ENCODE results near the gene ANKFN1.

- TF ChIP-seq CTCF (IDR thresholded peaks at IDR 0.05; ENCODE audit: insufficient read depth, low read length, poor library complexity, severe bottlenecking) (no peak), EZH2phosphoT487 (conservative IDR thresholded peaks at IDR 0.05; ENCODE audit: low read length) (no peak)
These were observed 64.6 kb downstream of the ANKFN1 start for GRCh38 chr17:56217921-56218320.

All from SU-DHL-6 (cell line).